RKO (cell line): ENCODE results near the gene MTHFSD.

Experiments
- DNase-seq: peaks from one replicate; pipeline ENCODE4 v3.0.0-alpha.2; 2016; ENCODE audit warnings: low spot score

The MTHFSD gene

GRCh38 chr16:86530251-86531190 lies 24.5 kb downstream of the MTHFSD start:
- no peak for DNase-seq

DNA sequence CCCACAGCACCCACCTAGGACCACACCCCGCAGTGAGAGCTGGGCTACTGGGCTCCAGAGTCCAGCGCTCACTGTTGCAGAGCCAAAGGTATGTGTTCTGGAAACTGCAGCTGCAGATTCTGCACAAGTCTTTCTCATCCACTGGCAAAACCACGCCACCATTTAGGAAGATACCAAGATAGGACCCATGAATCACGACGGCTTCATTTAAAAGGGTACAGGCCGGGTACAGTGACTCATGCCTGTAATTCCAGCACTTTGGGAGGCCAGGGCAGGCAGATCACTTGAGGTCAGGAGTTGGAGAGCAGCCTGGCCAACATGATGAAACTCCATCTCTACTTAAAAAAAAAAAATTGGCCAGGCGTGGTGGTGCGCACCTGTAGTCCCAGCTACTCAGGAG lies 25.9 kb downstream of the MTHFSD start:
- DNase-seq, result peak; percentile 40

DNA sequence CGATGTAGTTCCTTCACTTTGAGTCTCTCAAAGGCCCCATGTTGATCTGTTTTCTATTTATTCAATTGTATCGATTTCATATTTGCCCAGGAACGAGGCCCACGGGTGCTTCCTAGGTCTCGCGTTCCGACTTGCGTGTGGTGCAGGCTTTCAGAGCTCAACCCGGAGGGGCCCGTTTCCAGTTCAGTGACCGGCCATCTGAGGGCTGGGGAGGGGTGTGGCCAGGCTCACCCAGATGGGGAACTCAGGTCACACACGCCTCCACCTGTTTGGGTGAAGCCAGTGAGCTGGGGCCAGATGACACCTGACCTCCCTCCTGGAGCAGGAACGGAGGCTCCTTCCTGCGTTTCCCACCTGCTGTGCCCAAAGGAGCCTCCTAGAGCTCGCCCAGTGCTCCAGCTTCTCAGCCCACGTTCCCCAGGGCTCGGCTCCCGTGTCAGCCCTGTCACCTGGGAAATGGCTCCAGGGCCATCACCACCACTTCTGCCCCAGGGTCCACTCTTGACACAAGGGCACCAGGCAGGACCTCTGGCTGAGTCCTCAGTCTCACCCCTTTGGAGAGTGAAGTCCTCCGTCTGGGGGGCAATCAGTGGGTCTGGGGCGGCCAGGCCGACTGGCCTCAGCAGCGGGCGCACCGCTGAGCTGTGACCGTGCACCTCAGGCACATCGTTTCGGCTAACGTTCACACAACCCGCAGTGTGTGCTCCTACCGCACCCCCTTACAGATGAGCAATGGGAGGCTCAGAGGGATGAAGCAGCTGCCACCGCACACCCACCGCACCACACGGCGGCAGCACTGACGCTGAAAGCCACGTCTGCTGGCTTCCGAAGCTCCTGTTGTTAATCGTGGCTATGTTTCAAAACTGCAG lies 26.7 kb downstream of the MTHFSD start:
- no peak for DNase-seq

DNA sequence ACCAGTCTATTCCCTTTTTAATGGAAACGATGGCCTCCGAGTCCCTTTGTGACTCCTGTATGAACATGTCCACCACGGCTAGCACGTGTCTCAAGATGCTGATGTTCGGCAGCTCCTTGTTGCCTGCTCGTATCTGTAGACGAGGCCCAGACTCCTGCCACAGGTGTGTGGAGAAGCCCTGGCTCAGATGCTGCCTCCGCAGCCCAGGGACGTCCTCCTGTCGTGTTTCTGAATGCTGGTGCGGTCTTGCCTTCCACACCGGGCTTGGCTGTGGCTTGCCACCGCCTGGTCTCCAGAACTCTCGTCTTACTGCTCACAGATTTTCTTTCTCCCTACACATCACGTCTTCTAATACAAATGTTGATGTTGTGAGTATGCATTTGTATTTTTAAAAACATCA lies 27.7 kb downstream of the MTHFSD start:
- DNase-seq, result no peak

DNA sequence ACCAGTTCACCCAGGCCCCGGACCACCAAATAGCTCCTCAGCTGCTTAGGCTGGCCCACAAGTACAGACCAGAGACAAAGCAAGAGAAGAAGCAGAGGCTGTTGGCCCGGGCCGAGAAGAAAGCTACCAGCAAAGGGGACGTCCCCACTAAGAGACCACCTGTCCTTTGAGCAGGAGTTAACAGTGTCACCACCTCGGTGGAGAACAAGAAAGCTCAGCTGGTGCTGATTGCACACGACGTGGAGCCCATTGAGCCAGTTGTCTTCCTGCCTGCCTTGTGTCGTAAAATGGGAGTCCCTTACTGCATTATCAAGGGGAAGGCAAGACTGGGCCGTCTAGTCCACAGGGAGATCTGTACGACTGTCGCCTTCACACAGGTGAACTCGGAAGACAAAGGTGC lies 29.3 kb downstream of the MTHFSD start:
- no peak for DNase-seq

DNA sequence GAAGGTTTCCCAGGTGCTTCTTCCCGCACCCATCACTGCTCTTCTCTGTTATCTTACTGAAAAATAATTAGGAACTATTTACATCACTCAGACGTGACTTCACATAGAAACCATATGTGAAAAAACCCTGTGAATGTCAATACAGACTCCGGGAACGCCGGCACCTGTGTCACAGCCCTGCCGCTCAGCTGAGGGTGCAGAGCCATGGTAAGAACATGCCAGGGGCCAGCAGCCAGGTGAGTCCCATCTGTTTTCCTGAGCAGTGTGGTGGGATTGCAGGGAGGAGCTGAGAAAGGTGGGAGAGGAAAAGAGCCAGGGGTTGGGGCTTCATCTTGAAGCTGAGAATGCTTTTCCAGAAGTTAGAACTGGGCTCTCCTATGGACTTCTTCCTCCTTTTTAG lies 31.0 kb downstream of the MTHFSD start:
- DNase-seq, result no peak

DNA sequence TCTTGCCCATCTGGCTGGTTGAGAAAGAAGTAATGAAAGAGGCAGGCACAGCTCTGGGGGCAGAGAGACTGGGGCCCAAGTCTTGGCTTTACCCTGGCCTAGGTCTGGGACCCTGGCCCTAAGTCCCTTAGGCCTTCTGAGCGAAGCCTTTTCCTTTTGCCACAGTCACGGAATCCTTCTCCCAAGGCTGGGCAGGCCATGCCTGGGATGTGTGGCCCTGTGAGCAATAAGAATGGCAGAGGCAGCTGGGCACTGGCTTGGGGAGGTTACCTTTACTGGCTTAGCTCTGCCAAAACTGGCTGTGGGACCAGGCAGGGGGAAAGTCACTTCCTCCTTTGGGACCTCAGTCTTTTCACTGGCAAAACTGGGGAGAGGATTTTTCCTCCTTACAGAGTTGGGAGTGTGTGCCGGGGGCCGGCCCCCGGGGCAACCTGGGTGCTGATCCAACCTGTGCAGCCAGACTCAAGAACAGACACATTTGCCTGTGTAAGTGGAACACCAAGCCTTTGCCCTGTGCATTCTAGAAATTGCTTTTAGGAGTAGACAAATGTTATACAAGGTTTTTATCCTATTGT lies 31.8 kb downstream of the MTHFSD start:
- DNase-seq, result no peak

- DNase-seq, result no peak
Observed at GRCh38 chr16:86522634-86523033, 32.4 kb downstream of the MTHFSD start.

- DNase-seq, result no peak
Observed at GRCh38 chr16:86521236-86522197, 33.5 kb downstream of the MTHFSD start.

DNA sequence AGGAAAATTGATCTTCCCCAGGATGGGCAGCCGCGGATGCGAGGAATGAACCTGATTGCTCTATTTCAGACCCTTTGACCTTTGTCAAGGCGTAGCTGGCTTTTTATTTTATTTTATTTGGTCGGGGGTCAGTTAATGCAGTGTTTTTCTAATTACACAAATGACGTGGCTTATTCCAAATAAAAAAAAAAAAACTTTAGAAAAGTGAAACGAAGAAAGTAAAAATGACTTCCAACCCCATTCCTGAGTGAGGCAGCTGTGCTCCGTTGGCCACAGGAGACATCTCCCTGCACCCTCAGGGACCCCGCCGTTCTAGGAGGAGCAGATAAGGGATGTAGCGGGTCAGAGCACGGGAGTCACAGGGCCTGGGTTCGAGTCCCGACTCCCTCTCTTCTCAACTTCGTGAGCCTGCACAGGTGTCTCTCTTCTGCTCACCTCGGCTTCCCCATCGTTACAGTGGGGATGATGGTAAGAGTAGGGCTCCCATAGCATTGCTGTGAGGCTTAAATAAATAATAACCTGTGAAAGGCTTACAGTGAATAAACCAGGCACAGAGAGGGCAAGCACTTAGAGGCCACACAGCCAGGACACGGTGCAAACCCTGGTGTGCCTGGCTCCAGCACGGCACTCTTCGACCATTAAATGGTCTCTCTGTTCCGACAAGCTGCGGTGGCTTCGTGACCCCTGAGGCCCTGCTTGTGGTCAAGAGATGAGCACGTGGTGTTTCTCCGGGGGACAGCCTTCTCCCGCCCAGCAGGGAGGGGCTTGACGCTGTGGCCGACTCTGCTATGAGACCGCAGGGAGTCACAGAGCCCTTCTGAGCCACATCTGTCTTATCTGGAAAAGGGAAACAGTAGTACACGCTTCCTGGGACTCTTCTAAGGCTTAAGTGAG lies 34.5 kb downstream of the MTHFSD start:
- DNase-seq, result no peak

- peak; percentile 55 for DNase-seq
Observed at GRCh38 chr16:86519649-86520316, 35.3 kb downstream of the MTHFSD start.

GRCh38 chr16:86519007-86519648 lies 35.9 kb downstream of the MTHFSD start:
- DNase-seq, result no peak

DNA sequence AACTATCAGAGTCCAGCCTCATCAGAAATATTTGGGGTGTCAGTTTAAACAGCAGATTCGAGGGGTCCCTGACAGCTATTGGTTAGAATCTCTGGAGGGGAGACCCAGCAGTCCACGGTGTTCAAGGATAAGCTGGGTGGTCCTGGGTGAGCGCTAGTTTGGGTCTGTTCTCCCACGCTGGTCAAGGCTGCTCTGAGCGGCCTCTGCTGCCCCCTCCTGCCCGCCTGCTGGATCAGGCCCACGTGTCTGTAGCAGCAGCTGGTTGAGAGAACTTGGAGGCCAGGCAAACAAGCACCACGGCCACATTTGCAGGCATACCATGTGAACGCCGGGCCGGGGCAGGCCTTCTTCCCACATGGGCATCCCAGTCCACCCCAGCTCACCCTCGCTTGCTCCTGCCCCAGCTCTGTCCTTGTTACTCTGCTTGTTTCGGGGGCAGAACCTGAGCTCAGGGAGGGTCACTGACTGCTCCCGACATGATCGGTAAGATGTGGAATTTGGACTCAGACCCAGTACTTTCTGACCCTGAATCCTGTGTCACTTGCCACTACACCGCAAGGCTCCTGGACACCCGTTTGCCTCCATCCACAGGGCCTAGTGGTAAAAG lies 37.3 kb downstream of the MTHFSD start:
- DNase-seq, result peak; percentile 66

DNA sequence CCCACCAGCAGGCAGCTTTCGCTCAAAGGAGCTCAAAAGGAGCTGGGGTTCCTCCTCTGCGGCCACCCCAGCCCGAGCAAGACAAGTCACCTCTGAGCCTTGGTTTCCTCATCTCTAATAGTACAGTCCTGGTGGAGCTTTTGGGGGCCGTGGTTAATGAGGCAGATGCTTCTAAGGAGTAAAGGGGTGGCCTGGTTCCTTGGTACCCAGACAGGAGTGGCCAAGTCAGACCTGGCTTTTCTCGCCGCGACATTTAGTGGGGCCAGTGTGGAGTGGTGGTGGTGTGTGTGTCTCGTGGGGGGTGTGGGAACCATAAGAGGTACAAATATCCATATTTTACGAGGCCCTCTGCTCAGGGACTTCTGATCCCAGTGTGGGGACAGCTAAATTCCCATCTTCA lies 38.0 kb downstream of the MTHFSD start:
- DNase-seq, result no peak

DNA sequence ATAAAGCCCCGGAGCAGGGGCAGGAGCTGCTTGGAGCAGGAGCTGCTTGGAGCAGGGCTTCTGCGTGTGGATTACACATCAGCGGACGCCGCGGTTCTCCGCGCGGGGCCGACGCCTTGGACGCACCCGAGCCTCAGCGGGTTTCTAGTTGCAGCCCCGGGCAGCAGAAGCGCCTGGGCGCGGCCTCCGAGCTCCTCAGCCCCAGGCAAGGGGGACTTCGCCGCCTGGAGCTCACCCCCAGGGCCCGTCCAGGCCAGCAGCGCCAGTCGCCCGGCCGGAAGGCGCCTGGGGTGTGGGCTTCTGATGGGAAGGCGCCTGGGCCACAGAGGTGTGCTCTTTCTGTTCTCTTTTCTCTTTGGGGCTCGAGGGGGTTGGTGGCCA lies 38.4 kb downstream of the MTHFSD start:
- DNase-seq, result no peak

- no peak for DNase-seq
Observed at GRCh38 chr16:86515777-86516622, 39.0 kb downstream of the MTHFSD start.

- no peak for DNase-seq
Observed at GRCh38 chr16:86515413-86515776, 39.6 kb downstream of the MTHFSD start.
